Vagina (tissue), 2 donors: Measurements from ENCODE around the gene IL19.
"Not testable (repeated sequence)": the region's sequence is repeated elsewhere in the genome, so short reads cannot be mapped to it uniquely, and the experiment has no call there.

ENCODE experiments used
- CTCF ChIP-seq, 3 experiments: fragments of 450-650 bp in 2 of 3; fragments of 200-600 bp in 1 of 3; sonication (generic) in 1 of 3; IDR thresholded peaks; one replicate each; pipeline ENCODE4 v1.5.1; 2017 to 2019; ENCODE audit warnings: antibody characterized with exemption in 3 of 3, mild to moderate bottlenecking in 2 of 3, moderate library complexity in 2 of 3
- POLR2A ChIP-seq, 2 donors: fragments of 450-650 bp; IDR thresholded peaks; one replicate each; pipeline ENCODE4 v1.6.1; 2017; ENCODE audit warnings: antibody characterized with exemption in 2 of 2, mild to moderate bottlenecking in 2 of 2, moderate library complexity in 2 of 2

DNA sequence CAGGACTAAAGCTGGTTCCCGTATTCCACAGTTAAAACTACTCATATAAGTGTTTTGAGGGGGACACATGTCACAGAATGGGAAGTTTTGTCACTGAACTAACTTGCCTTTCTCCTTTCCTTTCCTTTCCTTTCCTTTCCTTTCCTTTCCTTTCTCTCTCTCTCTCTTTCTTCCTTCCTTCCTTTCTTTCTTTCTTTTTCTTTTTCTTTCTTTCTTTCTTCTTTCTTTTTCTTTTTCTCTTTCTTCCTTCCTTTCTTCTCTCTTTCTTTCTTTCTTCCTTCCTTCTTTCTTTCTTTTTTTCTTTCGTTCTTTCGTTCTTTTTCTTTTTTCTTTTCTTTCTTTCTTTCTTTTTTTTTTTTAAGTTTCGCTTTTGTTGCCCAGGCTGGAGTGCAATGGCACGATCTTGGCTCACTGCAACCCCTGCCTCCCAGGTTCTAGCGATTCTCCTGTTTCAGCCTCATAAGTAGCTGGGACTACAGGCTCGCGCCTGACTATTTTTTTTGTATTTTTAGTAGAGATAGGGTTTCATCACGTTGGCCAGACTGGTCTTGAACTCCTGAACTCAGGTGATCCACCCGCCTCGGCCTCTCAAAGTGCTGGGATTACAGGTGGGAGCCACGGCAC is 7.7 kb upstream of the IL19 start:
- TF ChIP-seq POLR2A, CTCF (IDR thresholded peaks at IDR 0.05): not testable (repeated sequence)
